Gastroesophageal sphincter (tissue), 4 donors: ENCODE measurements around the gene BET1L. TPM values are rescaled to one million over a fixed set of nuclear protein-coding genes. Genes with fewer than 3 reads are reported as not detected.

ENCODE experiments used
- ATAC-seq: fragments of 150-250 bp; one replicate; pipeline ENCODE4 v1.9.1; 2016; ENCODE audit warnings: mild to moderate bottlenecking, moderate library complexity
- H3K27ac ChIP-seq, 4 donors: fragments of 200-600 bp; sonication (generic) in 3 of 4; 1 replicate in 3 of 4; 2 replicates in 1 of 4; pipeline ENCODE4 v1.5.1; 2016 to 2019
- H3K27me3 ChIP-seq: fragments of 200-600 bp; sonication (generic); one replicate; pipeline ENCODE4 v1.5.1; 2019
- H3K36me3 ChIP-seq, 2 donors: fragments of 200-600 bp; sonication (generic); one replicate each; pipeline ENCODE4 v1.5.1; 2019; ENCODE audit warnings: control low read depth in 1 of 2
- H3K4me1 ChIP-seq, 3 donors: fragments of 200-600 bp; sonication (generic); 1 replicate in 2 of 3; 2 replicates in 1 of 3; pipeline ENCODE4 v1.5.1; 2016 to 2019; ENCODE audit warnings: control low read depth in 2 of 3
- H3K4me3 ChIP-seq, 2 donors: fragments of 200-600 bp; sonication (generic); one replicate each; pipeline ENCODE4 v1.5.1; 2019; ENCODE audit warnings: mild to moderate bottlenecking in 1 of 2, moderate library complexity in 1 of 2
- H3K9me3 ChIP-seq, 3 donors: fragments of 200-600 bp; sonication (generic); one replicate each; pipeline ENCODE4 v1.5.1; 2017 to 2019; ENCODE audit warnings: control low read depth in 2 of 3
- CTCF ChIP-seq, 4 experiments: fragments of 200-600 bp in 2 of 4; fragments of 450-650 bp in 2 of 4; sonication (generic) in 1 of 4; IDR thresholded peaks; one replicate each; pipeline ENCODE4 v1.5.1; 2017 to 2019; ENCODE audit warnings: antibody characterized with exemption in 4 of 4, mild to moderate bottlenecking in 2 of 4, moderate library complexity in 2 of 4
- EP300 ChIP-seq: sonication (generic); formaldehyde crosslinking; IDR thresholded peaks from one replicate; pipeline ENCODE4 v1.6.1; 2017; ENCODE audit warnings: antibody characterized with exemption, mild to moderate bottlenecking
- POLR2A ChIP-seq, 2 donors: fragments of 450-650 bp; IDR thresholded peaks; one replicate each; pipeline ENCODE4 v1.6.1; 2017; ENCODE audit warnings: antibody characterized with exemption in 2 of 2, mild to moderate bottlenecking in 2 of 2, moderate library complexity in 1 of 2
- POLR2AphosphoS5 ChIP-seq: sonication (generic); formaldehyde crosslinking; IDR thresholded peaks from one replicate; pipeline ENCODE4 v1.6.1; 2017; ENCODE audit warnings: antibody characterized with exemption
- WGBS, 2 donors: methylation state at CpG; one replicate each; pipeline ENCODE4 v1.1.5; 2018; ENCODE audit warnings: low coverage in 1 of 2; 5-methylcytosine and 5-hydroxymethylcytosine counted together
- total RNA-seq, 4 donors: library from RNA; depleted of rRNA; stranded (reverse); fragments of >200 nt; gene quantifications; one replicate each; pipeline ENCODE4 v1.1.0, GENCODE V29; 2016

BET1L gene
- total RNA-seq, 4 donors from 2014 or later: 25.3 to 39.4 (median 27.6) TPM

GRCh38 chr11:212150-213100 is 5.2 kb upstream of the BET1L start:
- Histone ChIP-seq H3K9me3 (no peaks in the 10 kb centered on the region), H3K27me3 (no peaks in the 10 kb centered on the region), H3K4me3 (no peak overlapping the region), H3K27ac (peak overlapping the region in 1 of 4 donors; percentile 97), H3K4me1 (peaks cover 3 to 29% (median 18%) of the 10 kb centered on the region in 3 donors), H3K36me3 (peaks cover 0 to 75% of the 10 kb centered on the region in 2 donors)
- no peak for ATAC-seq
- 90 to 96% methylated on average over 4 of the region's 17 CpGs for whole genome bisulfite sequencing, 2 donors
- TF ChIP-seq POLR2AphosphoS5: no peak

GRCh38 chr11:211741-212140 is 4.5 kb upstream of the BET1L start:
- Histone ChIP-seq H3K27ac (peak overlapping the region in 1 of 4 donors; percentile 97), H3K4me3 (no peak overlapping the region), H3K4me1 (peaks cover 3 to 29% (median 18%) of the 10 kb centered on the region in 3 donors), H3K9me3 (no peaks in the 10 kb centered on the region), H3K36me3 (peaks cover 0 to 73% of the 10 kb centered on the region in 2 donors), H3K27me3 (no peaks in the 10 kb centered on the region)
- no peak for ATAC-seq
- TF ChIP-seq EP300 (no peak), CTCF (IDR thresholded peaks at IDR 0.05) (no peak), POLR2A (IDR thresholded peaks at IDR 0.05) (no peak), POLR2AphosphoS5 (no peak)
- WGBS, 2 donors: 85% methylated on average over 9 of the region's 9 CpGs; no CpG with 5 or more reads in 1 of the 2 donors

GRCh38 chr11:211295-211694 is 4.1 kb upstream of the BET1L start:
- Histone ChIP-seq H3K36me3 (peaks cover 0 to 69% of the 10 kb centered on the region in 2 donors), H3K4me1 (peaks cover 3 to 32% (median 21%) of the 10 kb centered on the region in 3 donors), H3K27ac (peak overlapping the region in 2 of 4 donors; percentile 97 to 100), H3K4me3 (no peak overlapping the region), H3K27me3 (no peaks in the 10 kb centered on the region), H3K9me3 (no peaks in the 10 kb centered on the region)
- WGBS, 2 donors: 53 to 83% methylated on average over 2 to 3 of the region's 5 CpGs
- TF ChIP-seq EP300 (no peak), POLR2AphosphoS5 (no peak), POLR2A (IDR thresholded peaks at IDR 0.05) (no peak), CTCF (IDR thresholded peaks at IDR 0.05) (no peak)
- ATAC-seq: no peak

- ATAC-seq: no peak
- Histone ChIP-seq H3K4me1 (peaks cover 3 to 37% (median 26%) of the 10 kb centered on the region in 3 donors), H3K4me3 (no peak overlapping the region), H3K9me3 (no peaks in the 10 kb centered on the region), H3K27ac (peak overlapping the region in 3 of 4 donors; percentile 95 to 100 (median 97)), H3K27me3 (no peaks in the 10 kb centered on the region), H3K36me3 (peaks cover 0 to 65% of the 10 kb centered on the region in 2 donors)
- no CpG with 5 or more reads among the region's 5 CpGs for WGBS, 2 donors
- no peak for TF ChIP-seq CTCF (IDR thresholded peaks at IDR 0.05)
- no peak for TF ChIP-seq POLR2AphosphoS5
- TF ChIP-seq POLR2A (IDR thresholded peaks at IDR 0.05): no peak
- TF ChIP-seq EP300: no peak
Measured at GRCh38 chr11:210803-211180, 3.6 kb upstream of the BET1L start.

- WGBS, 2 donors: 93% methylated on average over 3 of the region's 9 CpGs; no CpG with 5 or more reads in 1 of the 2 donors
- no peaks in the 10 kb centered on the region for H3K9me3 ChIP-seq
- TF ChIP-seq POLR2A (IDR thresholded peaks at IDR 0.05) (no peak), EP300 (no peak), POLR2AphosphoS5 (no peak), CTCF (IDR thresholded peaks at IDR 0.05) (no peak)
- H3K4me1 ChIP-seq: peaks cover 3 to 43% (median 31%) of the 10 kb centered on the region in 3 donors
- no peaks in the 10 kb centered on the region for H3K27me3 ChIP-seq
- H3K27ac ChIP-seq: peak overlapping the region in 3 of 4 donors; percentile 95 to 100 (median 97)
- peak overlapping the region in 1 of 2 donors; percentile 99 for H3K4me3 ChIP-seq
- ATAC-seq: no peak
- peaks cover 0 to 65% of the 10 kb centered on the region in 2 donors for H3K36me3 ChIP-seq
Measured at GRCh38 chr11:210122-210802, 3.1 kb upstream of the BET1L start.
